ENCODE data around the gene ORAI2.
"Not testable (repeated sequence)": the region's sequence is repeated elsewhere in the genome, so short reads cannot be mapped to it uniquely, and the experiment has no call there.

Gene ORAI2

DNA sequence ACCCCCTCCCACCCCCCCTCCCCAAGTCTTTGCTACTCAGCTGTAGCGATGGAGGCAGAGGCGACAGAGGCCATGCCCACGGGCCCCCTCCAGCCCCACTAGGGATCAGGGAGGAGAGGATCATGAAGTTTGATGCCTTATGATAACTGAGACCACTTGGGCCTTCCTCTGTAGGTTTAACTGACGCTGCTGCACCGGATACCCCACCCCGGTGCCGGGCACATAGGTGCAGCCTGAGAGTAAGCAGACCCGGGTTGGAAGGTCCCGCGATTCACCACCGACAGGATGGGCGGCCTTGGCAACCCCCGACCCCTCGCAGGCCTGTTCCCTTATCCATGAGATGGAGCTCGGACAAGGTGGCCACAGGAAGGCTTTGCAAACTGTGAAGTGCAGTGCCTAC is 60.7 kb downstream of the ORAI2 start:
- not testable (repeated sequence) for H3K4me1 ChIP-seq (ENCODE audit: control insufficient read depth, insufficient read depth, low read length, poor library complexity, severe bottlenecking); H3K9me3 ChIP-seq (ENCODE audit: control insufficient read depth, low read length); H3K27me3 ChIP-seq (replicated peaks; ENCODE audit: control insufficient read depth, insufficient read depth, low read length, poor library complexity, severe bottlenecking); DNase-seq; H3K27ac ChIP-seq (ENCODE audit: insufficient read depth, low read length, poor library complexity, severe bottlenecking); H3K4me3 ChIP-seq (ENCODE audit: insufficient read depth, low read depth, low read length, poor library complexity, severe bottlenecking); H3K36me3 ChIP-seq (ENCODE audit: control insufficient read depth, insufficient read depth, low read length)

DNA sequence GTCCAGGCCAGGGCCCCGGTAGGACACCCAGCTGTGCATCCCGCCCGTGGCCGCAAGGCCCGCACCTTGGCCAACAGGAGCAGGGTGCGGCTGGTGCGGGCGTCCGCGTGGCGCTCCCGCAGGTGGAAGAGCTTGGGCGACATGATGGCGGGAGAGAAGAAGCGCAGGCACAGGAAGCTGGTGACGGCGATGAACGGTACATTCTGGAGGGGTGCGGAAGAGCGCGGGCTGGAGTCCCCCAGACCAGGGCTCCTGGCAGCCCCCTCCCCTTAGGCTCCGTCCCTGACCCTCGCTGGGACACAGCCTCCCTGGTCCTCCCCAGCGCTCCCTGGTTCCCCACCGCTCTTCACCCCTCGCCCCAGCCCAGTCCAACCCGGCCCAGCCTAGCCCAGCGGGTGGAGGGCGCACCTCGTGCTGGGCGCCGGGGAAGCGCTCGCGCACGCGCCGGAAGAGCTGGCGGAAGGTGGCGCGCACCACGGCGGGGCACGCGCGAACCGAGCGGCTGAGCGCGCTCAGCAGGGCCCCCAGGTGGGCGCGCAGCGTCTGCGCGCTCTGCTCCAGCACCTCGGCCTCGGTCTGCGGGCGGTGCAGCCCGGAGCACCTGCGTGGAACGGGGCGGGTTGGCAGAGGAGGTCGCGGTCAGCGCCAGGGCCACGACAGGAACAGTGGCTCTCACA is 61.2 kb downstream of the ORAI2 start:
- not testable (repeated sequence) for H3K27ac ChIP-seq (ENCODE audit: insufficient read depth, low read length, poor library complexity, severe bottlenecking); H3K4me3 ChIP-seq (ENCODE audit: insufficient read depth, low read depth, low read length, poor library complexity, severe bottlenecking); H3K36me3 ChIP-seq (ENCODE audit: control insufficient read depth, insufficient read depth, low read length); DNase-seq; H3K27me3 ChIP-seq (replicated peaks; ENCODE audit: control insufficient read depth, insufficient read depth, low read length, poor library complexity, severe bottlenecking); H3K4me1 ChIP-seq (ENCODE audit: control insufficient read depth, insufficient read depth, low read length, poor library complexity, severe bottlenecking); H3K9me3 ChIP-seq (ENCODE audit: control insufficient read depth, low read length)

DNA sequence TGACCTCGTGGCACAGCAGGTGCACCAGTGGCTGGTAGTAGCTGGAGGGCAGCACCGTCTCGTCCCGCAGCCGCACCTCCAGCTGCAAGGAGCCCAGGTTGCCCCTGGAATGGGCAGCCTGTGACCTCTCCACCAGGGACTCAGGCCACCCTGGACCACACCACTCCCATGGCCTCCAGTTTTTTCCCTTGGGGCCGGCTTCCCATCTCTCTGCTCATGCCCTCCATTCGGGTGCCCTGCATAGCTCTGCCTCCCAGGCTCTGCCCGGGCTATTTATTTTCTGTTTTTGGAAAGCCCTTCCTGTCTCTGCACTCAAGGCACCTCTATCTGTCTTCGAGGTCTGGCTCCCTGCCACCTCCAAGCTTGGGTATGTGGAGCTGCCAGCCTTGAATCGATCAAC is 63.5 kb downstream of the ORAI2 start:
- DNase-seq; H3K4me1 ChIP-seq (ENCODE audit: control insufficient read depth, insufficient read depth, low read length, poor library complexity, severe bottlenecking); H3K9me3 ChIP-seq (ENCODE audit: control insufficient read depth, low read length); H3K27me3 ChIP-seq (replicated peaks; ENCODE audit: control insufficient read depth, insufficient read depth, low read length, poor library complexity, severe bottlenecking); H3K27ac ChIP-seq (ENCODE audit: insufficient read depth, low read length, poor library complexity, severe bottlenecking); H3K36me3 ChIP-seq (ENCODE audit: control insufficient read depth, insufficient read depth, low read length); H3K4me3 ChIP-seq (ENCODE audit: insufficient read depth, low read depth, low read length, poor library complexity, severe bottlenecking): not testable (repeated sequence)

DNA sequence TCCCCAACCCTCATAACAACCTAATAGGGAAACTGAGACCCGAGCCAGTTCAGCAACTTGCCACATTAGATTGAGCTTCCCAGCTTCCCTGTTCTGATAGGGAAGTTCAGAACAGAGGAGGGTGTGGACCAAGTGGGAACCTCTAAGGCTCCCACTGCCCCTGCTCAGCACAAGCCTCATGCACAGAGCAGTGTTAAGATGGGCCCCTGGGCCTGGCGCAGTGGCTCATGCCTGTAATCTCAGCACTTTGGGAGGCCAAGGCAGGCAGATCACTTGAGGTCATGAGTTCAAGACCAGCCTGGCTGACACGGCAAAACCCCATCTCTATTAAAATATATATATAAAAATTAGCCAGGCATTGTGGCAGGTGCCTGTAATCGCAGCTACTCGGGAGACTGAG is 63.9 kb downstream of the ORAI2 start:
- not testable (repeated sequence) for H3K27ac ChIP-seq (ENCODE audit: insufficient read depth, low read length, poor library complexity, severe bottlenecking); H3K9me3 ChIP-seq (ENCODE audit: control insufficient read depth, low read length); DNase-seq; H3K27me3 ChIP-seq (replicated peaks; ENCODE audit: control insufficient read depth, insufficient read depth, low read length, poor library complexity, severe bottlenecking); H3K4me3 ChIP-seq (ENCODE audit: insufficient read depth, low read depth, low read length, poor library complexity, severe bottlenecking); H3K4me1 ChIP-seq (ENCODE audit: control insufficient read depth, insufficient read depth, low read length, poor library complexity, severe bottlenecking); H3K36me3 ChIP-seq (ENCODE audit: control insufficient read depth, insufficient read depth, low read length)

DNA sequence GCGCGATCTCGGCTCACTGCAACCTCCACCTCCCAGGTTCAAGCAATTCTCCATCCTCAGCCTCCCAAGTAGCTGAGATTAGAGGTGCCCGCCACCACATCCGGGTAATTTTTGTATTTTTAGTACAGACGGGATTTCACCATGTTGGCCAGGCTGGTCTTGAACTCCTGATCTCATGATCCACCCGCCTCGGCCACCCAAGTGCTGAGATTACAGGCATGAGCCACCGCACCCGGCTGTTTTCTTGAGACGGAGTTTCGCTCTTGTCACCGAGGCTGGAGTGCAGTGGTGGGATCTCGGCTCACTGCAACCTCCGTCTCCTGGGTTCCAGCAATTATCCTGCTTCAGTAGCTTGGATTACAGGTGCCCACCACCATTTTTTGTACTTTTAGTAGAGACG is 64.9 kb downstream of the ORAI2 start:
- not testable (repeated sequence) for DNase-seq; H3K4me3 ChIP-seq (ENCODE audit: insufficient read depth, low read depth, low read length, poor library complexity, severe bottlenecking); H3K9me3 ChIP-seq (ENCODE audit: control insufficient read depth, low read length); H3K36me3 ChIP-seq (ENCODE audit: control insufficient read depth, insufficient read depth, low read length); H3K4me1 ChIP-seq (ENCODE audit: control insufficient read depth, insufficient read depth, low read length, poor library complexity, severe bottlenecking); H3K27me3 ChIP-seq (replicated peaks; ENCODE audit: control insufficient read depth, insufficient read depth, low read length, poor library complexity, severe bottlenecking); H3K27ac ChIP-seq (ENCODE audit: insufficient read depth, low read length, poor library complexity, severe bottlenecking)

DNA sequence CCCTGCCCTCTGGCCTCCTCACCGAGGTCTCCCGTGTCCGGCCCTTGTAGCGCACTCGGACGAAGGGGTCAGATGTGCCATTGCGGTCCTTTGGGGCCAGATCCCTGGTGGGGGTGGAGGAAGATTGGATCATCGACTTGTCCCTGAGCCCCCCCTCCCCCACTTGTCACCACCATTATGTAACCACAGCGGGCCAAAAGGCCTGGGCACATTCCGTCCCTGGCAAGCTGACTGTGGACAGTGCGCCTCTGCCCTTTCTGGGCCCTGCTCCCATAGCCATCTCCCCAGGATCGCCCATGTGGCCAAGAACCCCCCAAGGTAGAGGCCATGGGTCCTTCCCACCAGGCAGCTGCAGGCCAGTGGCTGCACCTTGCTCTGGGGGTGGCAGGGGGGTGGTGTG is 69.8 kb downstream of the ORAI2 start:
- not testable (repeated sequence) for H3K9me3 ChIP-seq (ENCODE audit: control insufficient read depth, low read length); H3K36me3 ChIP-seq (ENCODE audit: control insufficient read depth, insufficient read depth, low read length); H3K27ac ChIP-seq (ENCODE audit: insufficient read depth, low read length, poor library complexity, severe bottlenecking); H3K4me1 ChIP-seq (ENCODE audit: control insufficient read depth, insufficient read depth, low read length, poor library complexity, severe bottlenecking); H3K4me3 ChIP-seq (ENCODE audit: insufficient read depth, low read depth, low read length, poor library complexity, severe bottlenecking); H3K27me3 ChIP-seq (replicated peaks; ENCODE audit: control insufficient read depth, insufficient read depth, low read length, poor library complexity, severe bottlenecking); DNase-seq

DNA sequence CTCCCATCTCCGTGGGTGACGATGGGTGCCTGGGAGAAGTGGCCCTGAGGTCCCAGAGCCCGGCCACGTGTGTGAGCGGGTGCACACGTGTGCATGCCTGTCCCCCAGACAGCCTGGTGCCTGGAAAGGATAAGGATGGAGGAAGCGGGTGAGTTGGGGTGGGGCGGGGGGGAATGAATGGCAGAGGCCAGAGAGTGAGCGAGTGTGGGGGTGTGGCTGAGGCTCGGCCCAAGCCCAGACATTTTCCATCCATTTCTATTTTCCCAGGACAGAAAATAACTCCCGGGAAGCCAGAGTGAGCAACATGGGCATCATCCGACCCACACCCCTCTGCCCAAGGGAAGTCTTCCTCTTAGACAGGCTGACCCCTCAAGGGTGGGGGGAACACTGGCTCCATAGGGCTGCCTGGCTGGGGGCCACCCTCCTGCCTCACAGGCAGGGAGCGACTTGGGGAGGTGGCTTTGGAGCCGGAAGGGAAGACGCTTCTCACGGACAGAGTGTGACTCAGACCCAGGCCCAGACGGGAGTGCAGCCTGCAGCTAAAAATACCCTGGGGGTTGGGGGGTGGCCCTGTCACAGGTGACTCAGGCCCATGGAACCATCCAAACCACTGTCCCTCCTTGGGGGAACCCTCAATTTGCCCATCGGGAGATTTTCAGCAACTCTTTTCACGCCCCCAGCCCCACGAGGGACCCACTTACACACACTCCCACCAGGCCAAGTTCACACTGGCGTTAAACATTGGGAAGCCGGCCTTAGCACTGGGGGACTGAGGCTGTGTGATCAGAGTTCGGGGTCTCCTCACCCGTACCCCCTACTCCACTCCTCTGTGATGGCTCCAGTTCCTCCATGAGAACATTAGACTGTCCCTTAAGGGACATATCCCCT is 72.2 kb downstream of the ORAI2 start:
- not testable (repeated sequence) for H3K9me3 ChIP-seq (ENCODE audit: control insufficient read depth, low read length); H3K27ac ChIP-seq (ENCODE audit: insufficient read depth, low read length, poor library complexity, severe bottlenecking); H3K4me3 ChIP-seq (ENCODE audit: insufficient read depth, low read depth, low read length, poor library complexity, severe bottlenecking); H3K4me1 ChIP-seq (ENCODE audit: control insufficient read depth, insufficient read depth, low read length, poor library complexity, severe bottlenecking); H3K36me3 ChIP-seq (ENCODE audit: control insufficient read depth, insufficient read depth, low read length); DNase-seq; H3K27me3 ChIP-seq (replicated peaks; ENCODE audit: control insufficient read depth, insufficient read depth, low read length, poor library complexity, severe bottlenecking)

Data from effector memory CD4-positive, alpha-beta T cell (primary cell).